GM12892 (cell line): ENCODE measurements around the gene THUMPD3. TPM values are rescaled to one million over a fixed set of nuclear protein-coding genes. Genes with fewer than 3 reads are reported as not detected.

Experiments used
- DNase-seq: peaks from one replicate; pipeline ENCODE4 v3.0.0; 2011; ENCODE audit not compliant: insufficient read length
- FAIRE-seq: peaks from 2 replicates; lab custom pipeline; 2011; peaks lifted over from hg19 to GRCh38; lab: Jason Lieb, UNC
- POLR2A ChIP-seq: IDR thresholded peaks from 2 replicates; pipeline ENCODE4 v1.6.1; 2011; ENCODE audit warnings: low read depth, low read length, control low read depth
- POLR2AphosphoS5 ChIP-seq: IDR thresholded peaks from 2 replicates; pipeline ENCODE4 v1.6.1; 2011; ENCODE audit warnings: low read depth, low read length, control low read depth
- TAF1 ChIP-seq: IDR thresholded peaks from 2 replicates; pipeline ENCODE4 v1.6.1; 2011; ENCODE audit warnings: low read depth, mild to moderate bottlenecking, control low read depth, low read length, borderline replicate concordance
- polyA plus RNA-seq: library from polyadenylated mRNA; unstranded; fragments of >200 nt; gene quantifications from one replicate; pipeline ENCODE4 v1.2.1, GENCODE V29; 2012; ENCODE audit warnings: missing spikeins, inconsistent platforms; ENCODE audit not compliant: missing spikeins

THUMPD3 gene
- polyA plus RNA-seq, result 45.9 TPM

DNA sequence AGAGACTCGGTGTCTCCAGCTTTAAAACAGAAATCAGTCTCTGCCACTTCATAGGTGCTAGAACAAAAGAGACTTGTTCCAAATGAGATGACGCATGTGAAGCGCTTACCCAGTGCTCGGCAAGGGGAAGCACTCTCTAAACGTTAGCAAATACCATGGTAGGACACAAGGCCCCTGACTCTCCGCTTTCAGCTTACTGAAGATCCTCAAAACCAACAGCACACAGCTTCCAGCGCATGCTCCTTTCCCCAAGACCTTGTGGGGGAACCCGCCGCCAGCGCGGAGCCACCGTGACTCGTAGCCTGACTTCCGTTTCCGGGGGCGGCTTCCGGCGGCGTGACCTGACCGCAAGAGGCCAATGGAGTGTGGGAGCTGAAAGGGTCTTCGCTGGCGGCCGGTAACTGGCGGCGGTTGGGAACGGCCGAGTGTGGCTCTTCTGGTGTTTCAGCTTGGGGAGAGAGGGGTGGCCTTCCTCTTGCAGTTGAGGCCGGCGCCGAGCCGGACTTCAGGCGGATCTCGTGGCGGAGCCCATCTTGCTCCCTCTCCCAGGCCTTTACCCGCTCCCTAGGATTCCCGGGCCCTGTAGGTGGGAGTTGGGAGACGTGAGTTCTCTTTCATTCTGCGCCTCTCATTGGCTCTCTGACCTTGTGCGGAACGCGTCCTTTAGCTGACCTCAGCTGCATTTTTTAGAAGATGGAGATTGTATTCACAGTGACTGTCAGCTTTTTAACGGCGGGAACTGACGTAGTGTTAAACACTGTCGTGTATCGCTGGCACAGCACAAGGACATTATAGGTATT, at the start of gene THUMPD3:
Gene THUMPD3 (plus strand): TSS at position 324 of the 800 bp plus-strand sequence. CDS start 2,015 bp downstream, outside the sequence.
- FAIRE-seq, result peak; percentile 94
- TF ChIP-seq TAF1 (peak; percentile 80), POLR2AphosphoS5 (peak; percentile 94), POLR2A (peak; percentile 98)
- DNase-seq, result peak; percentile 75

DNA sequence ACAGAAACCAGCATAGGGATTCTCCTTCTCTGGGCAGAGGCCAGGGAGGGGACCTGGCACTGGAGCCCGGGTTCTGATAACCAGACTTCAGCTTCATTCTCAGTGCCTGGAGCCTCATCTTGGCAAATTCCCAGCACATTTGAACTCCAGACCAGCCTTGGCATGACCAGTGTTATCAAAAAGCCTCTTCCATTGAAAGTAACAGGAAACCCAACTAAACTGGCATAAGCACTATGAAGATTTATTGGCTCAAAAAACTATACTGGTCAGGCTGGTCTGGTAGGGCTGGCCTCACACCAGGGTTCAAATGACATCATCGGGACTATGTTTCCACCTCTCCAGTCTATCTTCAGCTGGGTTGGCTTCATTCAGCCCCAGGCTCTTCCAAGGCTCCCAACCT, 48.1 kb upstream of the THUMPD3 start:
- FAIRE-seq (no peak), DNase-seq (no peak)
- TF ChIP-seq TAF1 (no peak), POLR2A (no peak), POLR2AphosphoS5 (no peak)

DNA sequence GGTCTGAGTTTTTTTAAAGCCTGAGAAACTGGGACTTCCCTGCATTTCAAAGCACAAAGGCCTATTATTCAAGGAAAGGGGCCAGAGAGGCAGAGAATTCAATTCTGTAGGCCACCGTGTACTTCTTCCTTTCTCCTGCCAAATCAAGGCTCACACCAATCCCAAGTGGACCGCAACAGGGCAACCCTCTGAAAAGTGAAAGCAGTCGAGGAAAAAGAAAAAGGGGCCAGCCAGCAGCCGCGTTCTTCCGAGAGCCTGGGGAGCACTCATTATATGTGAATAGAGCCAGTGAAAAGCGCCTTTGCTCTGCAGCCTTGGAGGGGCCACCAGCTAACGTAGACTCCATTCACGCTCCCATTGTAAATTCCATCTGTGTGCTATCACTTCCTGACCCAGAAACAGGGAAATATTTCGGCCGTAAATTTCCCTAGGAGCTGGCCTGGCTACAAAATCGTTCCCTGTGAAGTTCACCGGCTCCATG, 45.9 kb upstream of the THUMPD3 start:
- TF ChIP-seq POLR2A (no peak), POLR2AphosphoS5 (no peak), TAF1 (no peak)
- no peak for DNase-seq
- no peak for FAIRE-seq

DNA sequence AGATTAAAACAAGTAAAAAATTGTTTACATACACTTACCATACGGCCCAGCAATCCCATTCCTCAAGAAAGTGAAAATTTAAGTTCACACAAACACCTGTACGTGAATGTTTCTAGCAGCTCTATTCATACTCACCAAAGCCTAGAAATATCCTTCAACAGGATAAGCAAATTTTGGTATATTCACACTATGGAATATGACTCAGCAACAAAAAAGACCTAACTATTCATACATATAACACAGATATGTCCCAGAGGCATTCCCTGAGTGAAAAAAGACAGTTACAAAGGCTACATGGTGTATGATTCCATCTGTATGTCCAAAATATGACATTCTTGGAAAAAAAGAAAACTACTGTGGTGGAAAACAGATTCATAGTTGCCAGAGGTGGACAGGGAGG, 40.1 kb upstream of the THUMPD3 start:
- DNase-seq (no peak), FAIRE-seq (no peak)
- no peak for TF ChIP-seq POLR2A
- no peak for TF ChIP-seq TAF1
- TF ChIP-seq POLR2AphosphoS5, result no peak

- FAIRE-seq (no peak), DNase-seq (no peak)
- TF ChIP-seq POLR2A (no peak), TAF1 (no peak), POLR2AphosphoS5 (no peak)
Observed at GRCh38 chr3:9324944-9325343, 37.9 kb upstream of the THUMPD3 start.

GRCh38 chr3:9327578-9327977, 35.3 kb upstream of the THUMPD3 start:
- FAIRE-seq, result no peak
- no peak for TF ChIP-seq POLR2AphosphoS5
- TF ChIP-seq POLR2A, result no peak
- no peak for TF ChIP-seq TAF1
- DNase-seq, result no peak

- TF ChIP-seq POLR2A (no peak), POLR2AphosphoS5 (no peak)
- FAIRE-seq (no peak), DNase-seq (no peak)
Observed at GRCh38 chr3:9330166-9330703, 32.6 kb upstream of the THUMPD3 start.

GRCh38 chr3:9331171-9331570, 31.7 kb upstream of the THUMPD3 start:
- FAIRE-seq (no peak), DNase-seq (no peak)
- TF ChIP-seq TAF1 (no peak), POLR2AphosphoS5 (no peak), POLR2A (no peak)

DNA sequence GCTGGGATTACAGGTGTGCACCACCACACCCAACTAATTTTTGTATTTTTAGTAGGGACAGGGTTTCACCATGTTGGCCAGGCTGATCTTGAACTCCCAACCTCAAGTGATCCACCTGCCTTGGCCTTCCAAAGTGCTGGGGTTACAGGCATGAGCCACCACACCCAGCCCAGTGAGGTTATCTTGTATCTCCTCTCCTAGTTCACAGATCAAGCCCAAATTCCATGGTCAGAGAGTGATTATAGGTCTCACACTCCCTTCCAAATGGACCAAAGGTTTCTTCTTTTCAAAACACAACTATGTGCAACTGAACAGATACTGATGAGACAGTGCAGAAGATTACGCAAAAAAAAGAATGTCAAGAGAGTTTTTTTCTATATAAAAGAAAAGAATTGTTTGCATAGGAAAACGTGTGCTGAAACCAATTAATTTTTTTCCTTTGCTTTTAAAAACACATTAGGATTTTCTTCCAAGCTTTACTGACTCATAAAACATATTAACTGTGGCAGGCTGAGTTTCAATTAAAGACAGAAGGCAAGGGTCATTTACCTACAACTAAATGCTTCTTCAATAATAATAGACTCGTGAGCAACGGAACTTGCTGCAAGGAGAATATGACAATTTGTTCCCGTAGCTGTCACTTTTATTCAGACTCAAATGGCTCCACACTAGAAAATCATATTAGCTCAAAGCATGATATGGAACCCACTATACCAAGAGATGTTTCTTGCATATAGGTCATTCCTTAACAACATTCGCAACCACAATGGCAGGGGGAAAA, 30.4 kb upstream of the THUMPD3 start:
- no peak for DNase-seq
- no peak for FAIRE-seq
- TF ChIP-seq TAF1 (no peak), POLR2A (no peak), POLR2AphosphoS5 (no peak)

- TF ChIP-seq TAF1, result no peak
- no peak for TF ChIP-seq POLR2A
- TF ChIP-seq POLR2AphosphoS5, result no peak
- no peak for DNase-seq
- no peak for FAIRE-seq
Observed at GRCh38 chr3:9339761-9340471, 22.9 kb upstream of the THUMPD3 start.

- FAIRE-seq, result no peak
- DNase-seq, result no peak
- no peak for TF ChIP-seq POLR2A
- no peak for TF ChIP-seq POLR2AphosphoS5
- TF ChIP-seq TAF1, result no peak
Observed at GRCh38 chr3:9340472-9340902, 22.4 kb upstream of the THUMPD3 start.
